Neural cell (in vitro differentiated cells): Measurements from ENCODE around the gene MPPED1.

Experiments used
- CTCF ChIP-seq: fragments of 450-650 bp; IDR thresholded peaks from 2 replicates; pipeline ENCODE4 v1.5.1; 2014; ENCODE audit warnings: antibody characterized with exemption, mild to moderate bottlenecking, moderate library complexity; ENCODE audit not compliant: poor library complexity, severe bottlenecking
- POLR2AphosphoS5 ChIP-seq: IDR thresholded peaks from 2 replicates; pipeline ENCODE4 v1.6.1; 2012
- RAD21 ChIP-seq: fragments of 450-650 bp; conservative IDR thresholded peaks from 2 replicates; pipeline ENCODE4 v1.6.1; 2014; ENCODE audit warnings: antibody characterized with exemption, mild to moderate bottlenecking, moderate library complexity

- TF ChIP-seq CTCF (no peak), RAD21 (no peak), POLR2AphosphoS5 (no peak)
Observed at GRCh38 chr22:43395086-43395695, 16.6 kb upstream of the MPPED1 start.
